H9 (cell line): ENCODE data around the gene PLAGL1. TPM values are rescaled to one million over a fixed set of nuclear protein-coding genes. Genes with fewer than 3 reads are reported as not detected.
A peak's percentile ranks its signal among the peaks of the same experiment; 100 is the strongest.

Experiments
- DNase-seq: peaks from one replicate; pipeline ENCODE4 v3.0.0-alpha.2; 2017
- H2AFZ ChIP-seq: one replicate; pipeline ENCODE4 v1.6.1; 2013; ENCODE audit warnings: mild to moderate bottlenecking, low read length, control low read depth, moderate library complexity
- H2AK5ac ChIP-seq: 2 replicates; pipeline ENCODE4 v1.6.1; 2013; ENCODE audit warnings: low read length, control low read depth, mixed read lengths; ENCODE audit not compliant: insufficient read length
- H2BK120ac ChIP-seq: one replicate; pipeline ENCODE4 v1.6.1; 2013; ENCODE audit warnings: low read depth, mild to moderate bottlenecking, low read length, control low read depth, inconsistent platforms; ENCODE audit not compliant: poor library complexity, severe bottlenecking
- H2BK12ac ChIP-seq: 2 replicates; pipeline ENCODE4 v1.6.1; 2013; ENCODE audit warnings: low read length, control low read depth, mixed read lengths, low read depth; ENCODE audit not compliant: insufficient read length
- H2BK15ac ChIP-seq: 2 replicates; pipeline ENCODE4 v1.6.1; 2013; ENCODE audit warnings: low read depth, low read length, control low read depth
- H2BK20ac ChIP-seq: one replicate; pipeline ENCODE4 v1.6.1; 2013; ENCODE audit warnings: low read depth, mild to moderate bottlenecking, low read length, control low read depth, inconsistent platforms; ENCODE audit not compliant: poor library complexity, severe bottlenecking
- H2BK5ac ChIP-seq: 2 replicates; pipeline ENCODE4 v1.6.1; 2013; ENCODE audit warnings: low read length, control low read depth, mixed read lengths; ENCODE audit not compliant: insufficient read length
- H3K14ac ChIP-seq: 2 replicates; pipeline ENCODE4 v1.6.1; 2013; ENCODE audit warnings: low read length, control low read depth; ENCODE audit not compliant: insufficient read depth
- H3K18ac ChIP-seq: 2 replicates; pipeline ENCODE4 v1.6.1; 2013; ENCODE audit warnings: low read depth, mild to moderate bottlenecking, mixed read lengths, low read length, control low read depth; ENCODE audit not compliant: insufficient read length
- H3K23ac ChIP-seq: 2 replicates; pipeline ENCODE4 v1.6.1; 2013; ENCODE audit warnings: low read length, control low read depth, mixed read lengths, low read depth; ENCODE audit not compliant: insufficient read length
- H3K23me2 ChIP-seq: 2 replicates; pipeline ENCODE4 v1.6.1; 2013; ENCODE audit warnings: low read depth, mild to moderate bottlenecking, mixed read lengths, low read length, control low read depth; ENCODE audit not compliant: insufficient read length, poor library complexity, severe bottlenecking
- H3K27ac ChIP-seq: 2 replicates; pipeline ENCODE4 v1.5.1; 2013; ENCODE audit warnings: low read length, control low read depth, mixed read lengths, low read depth; ENCODE audit not compliant: insufficient read length
- H3K27me3 ChIP-seq: 2 replicates; pipeline ENCODE4 v1.6.1; 2013; ENCODE audit warnings: low read length, control low read depth, inconsistent platforms; ENCODE audit not compliant: insufficient read depth
- H3K4ac ChIP-seq: 2 replicates; pipeline ENCODE4 v1.6.1; 2013; ENCODE audit warnings: low read depth, mild to moderate bottlenecking, control low read depth, inconsistent platforms, low read length, moderate library complexity
- H3K4me1 ChIP-seq: 2 replicates; pipeline ENCODE4 v1.6.1; 2013; ENCODE audit warnings: low read length, control low read depth, inconsistent platforms; ENCODE audit not compliant: insufficient read depth
- H3K4me2 ChIP-seq: 2 replicates; pipeline ENCODE4 v1.6.1; 2013; ENCODE audit warnings: low read length, control low read depth, mixed read lengths; ENCODE audit not compliant: insufficient read length, insufficient read depth
- H3K56ac ChIP-seq: 2 replicates; pipeline ENCODE4 v1.6.1; 2013; ENCODE audit warnings: low read depth, mild to moderate bottlenecking, mixed read lengths, low read length, control low read depth; ENCODE audit not compliant: insufficient read length
- H3K79me1 ChIP-seq: 2 replicates; pipeline ENCODE4 v1.6.1; 2013; ENCODE audit warnings: low read depth, mild to moderate bottlenecking, moderate library complexity, low read length, control low read depth, inconsistent platforms; ENCODE audit not compliant: insufficient read depth, poor library complexity, severe bottlenecking
- H3K79me2 ChIP-seq: 2 replicates; pipeline ENCODE4 v1.6.1; 2013; ENCODE audit warnings: low read length, control low read depth, inconsistent platforms; ENCODE audit not compliant: insufficient read depth
- H3K9ac ChIP-seq: 2 replicates; pipeline ENCODE4 v1.6.1; 2013; ENCODE audit warnings: low read length, control low read depth, mixed read lengths; ENCODE audit not compliant: insufficient read length; ENCODE audit errors: extremely low read depth
- H3K9me3 ChIP-seq: one replicate; pipeline ENCODE4 v1.6.1; 2013; ENCODE audit warnings: low read depth, low read length, inconsistent platforms; ENCODE audit not compliant: control insufficient read depth
- H3T11ph ChIP-seq: one replicate; pipeline ENCODE4 v1.6.1; 2013; ENCODE audit warnings: mild to moderate bottlenecking, low read length, control low read depth, inconsistent platforms
- H4K20me1 ChIP-seq: one replicate; pipeline ENCODE4 v1.6.1; 2013; ENCODE audit not compliant: control insufficient read depth, insufficient read length, insufficient read depth
- H4K5ac ChIP-seq: 2 replicates; pipeline ENCODE4 v1.6.1; 2013; ENCODE audit warnings: low read depth, mild to moderate bottlenecking, mixed read lengths, low read length, control low read depth; ENCODE audit not compliant: insufficient read length
- H4K8ac ChIP-seq: replicated peaks from 2 replicates; pipeline ENCODE4 v1.6.1; 2013; ENCODE audit warnings: low read length, control low read depth, mixed read lengths, low read depth; ENCODE audit not compliant: insufficient read length
- H4K91ac ChIP-seq: 2 replicates; pipeline ENCODE4 v1.6.1; 2013; ENCODE audit warnings: low read depth, mild to moderate bottlenecking, moderate library complexity, mixed read lengths, low read length, control low read depth; ENCODE audit not compliant: insufficient read length
- H3K27ac Mint-ChIP-seq, 3 experiments: 2 replicates in 2 of 3; 3 replicates in 1 of 3; pipeline ENCODE4 v1.8.0; 2020 to 2021; ENCODE audit warnings: mixed read lengths in 3 of 3, mild to moderate bottlenecking in 1 of 3, moderate library complexity in 1 of 3
- H3K27me3 Mint-ChIP-seq: 2 replicates; pipeline ENCODE4 v1.8.0; 2021; ENCODE audit warnings: low read depth, mild to moderate bottlenecking, moderate library complexity, mixed read lengths
- H3K36me3 Mint-ChIP-seq, 3 experiments: 2 replicates in 2 of 3; 3 replicates in 1 of 3; pipeline ENCODE4 v1.8.0; 2020 to 2021; ENCODE audit warnings: low read depth in 3 of 3, mixed read lengths in 3 of 3; ENCODE audit not compliant: insufficient read depth in 1 of 3
- H3K4me1 Mint-ChIP-seq, 2 experiments: 2 replicates each; pipeline ENCODE4 v1.8.0; 2020; ENCODE audit warnings: mixed read lengths in 2 of 2
- H3K4me3 Mint-ChIP-seq, 2 experiments: 2 replicates in 1 of 2; 3 replicates in 1 of 2; pipeline ENCODE4 v1.8.0; 2020 to 2021; ENCODE audit warnings: mild to moderate bottlenecking in 2 of 2, mixed read lengths in 2 of 2, moderate library complexity in 1 of 2
- H3K9me3 Mint-ChIP-seq, 2 experiments: 2 replicates in 1 of 2; 3 replicates in 1 of 2; pipeline ENCODE4 v1.8.0; 2020; ENCODE audit warnings: mild to moderate bottlenecking in 2 of 2, mixed read lengths in 2 of 2, moderate library complexity in 1 of 2
- CTCF ChIP-seq: fragments of 200-600 bp; sonication (generic); conservative IDR thresholded peaks from 3 replicates; pipeline ENCODE4 v1.8.0; 2021; ENCODE audit warnings: antibody characterized with exemption, mild to moderate bottlenecking
- WGBS: extraction: QIAGEN DNeasy Blood & Tissue Kit; methylation state at CpG from one replicate; pipeline ENCODE4 v1.1.7; 2013; ENCODE audit warnings: missing lambda C conversion rate, low lambda C conversion rate, mixed read lengths; ENCODE audit not compliant: insufficient read length; ENCODE audit errors: extremely low coverage; 5-methylcytosine and 5-hydroxymethylcytosine counted together
- total RNA-seq: library from RNA; stranded (reverse); gene quantifications from 2 replicates; pipeline ENCODE4 v1.2.1, GENCODE V29; 2021

Gene PLAGL1
- total RNA-seq, 1 experiment from 2014 or later, result 1.9 TPM

DNA sequence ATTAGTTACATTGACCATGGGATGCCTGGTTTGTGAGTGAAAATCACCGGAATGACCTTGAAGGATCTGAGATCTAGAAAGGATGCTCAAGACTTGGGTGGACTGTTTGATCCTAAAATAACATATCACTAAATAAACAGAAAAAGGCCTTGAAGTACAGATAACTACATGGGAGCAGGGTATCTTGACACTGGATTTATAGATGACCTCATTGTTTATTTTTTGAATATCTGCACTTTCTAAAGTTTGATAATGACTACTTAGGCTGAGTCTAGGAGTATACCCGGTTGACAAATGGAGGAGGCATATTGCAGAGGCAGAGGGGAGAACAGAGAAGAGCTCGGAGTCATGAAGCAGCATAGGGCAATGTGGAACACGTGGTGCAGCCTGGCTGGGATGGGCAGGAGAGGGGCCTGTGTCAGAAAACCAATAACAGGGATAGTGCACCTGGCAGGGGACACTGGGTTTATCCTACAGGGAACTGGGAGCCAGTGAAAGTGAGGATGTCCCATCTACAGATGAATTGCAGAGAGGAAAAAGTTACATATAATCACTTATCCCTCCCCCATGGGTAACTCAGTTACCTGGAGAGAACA is 50.3 kb downstream of the PLAGL1 start:
- no CpG with 5 or more reads among the region's 4 CpGs for WGBS
- H3K56ac ChIP-seq, result no peak overlapping the region
- peak overlapping the region; percentile 32 for H3K4me2 ChIP-seq

More for the DNA sequence above, 50.3 kb downstream of the PLAGL1 start:
- Histone ChIP-seq H3K4me1 (peaks cover 21% of the 10 kb centered on the region), H4K5ac (no peak overlapping the region), H2BK15ac (no peak overlapping the region), H2BK5ac (no peak overlapping the region), H3K23ac (no peak overlapping the region), H3K14ac (no peak overlapping the region), H3K4ac (no peak overlapping the region), H2BK20ac (no peak overlapping the region), H3T11ph (no peak overlapping the region), H3K18ac (no peak overlapping the region), H3K9ac (no peak overlapping the region), H3K9me3 (no peaks in the 10 kb centered on the region), H2BK120ac (no peak overlapping the region), H2BK12ac (no peak overlapping the region), H3K79me1 (no peaks in the 10 kb centered on the region), H3K79me2 (no peaks in the 10 kb centered on the region), H2AK5ac (no peak overlapping the region), H4K91ac (no peak overlapping the region), H2AFZ (no peak overlapping the region), H3K27me3 (peaks cover 61% of the 10 kb centered on the region), H3K23me2 (no peaks in the 10 kb centered on the region), H4K8ac (no peak overlapping the region), H3K27ac (no peak overlapping the region), H4K20me1 (no peaks in the 10 kb centered on the region)
- DNase-seq, result no peak
- H3K36me3 Mint-ChIP-seq, result no peaks in the 10 kb centered on the region
- no peaks in the 10 kb centered on the region; the same call in 1 of the 2 replicates for H3K27me3 Mint-ChIP-seq
- peaks cover 0 to 5% of the 10 kb centered on the region in 2 experiments; a peak in 1 of 5 replicates for H3K9me3 Mint-ChIP-seq
- peak overlapping the region in 1 of 3 experiments; percentile 61; a peak in 1 of 7 replicates for H3K27ac Mint-ChIP-seq
- TF ChIP-seq CTCF, result no peak
- H3K4me3 Mint-ChIP-seq, result peak overlapping the region in 1 of 2 experiments; percentile 27; a peak in 3 of 5 replicates
- peaks cover 55 to 65% of the 10 kb centered on the region in 2 experiments for H3K4me1 Mint-ChIP-seq
